22Rv1 (cell line): ENCODE results near the gene KAZN.

Source experiments
- H3K27ac ChIP-seq: fragments of 450-650 bp; 2 replicates; pipeline ENCODE4 v1.5.1; 2017
- CTCF ChIP-seq: fragments of 450-650 bp; IDR thresholded peaks from 2 replicates; pipeline ENCODE4 v1.5.1; 2017; ENCODE audit warnings: mild to moderate bottlenecking
- ZFX ChIP-seq: fragments of 450-650 bp; IDR thresholded peaks from 2 replicates; pipeline ENCODE4 v1.6.1; 2017; ENCODE audit warnings: antibody characterized with exemption, borderline replicate concordance

KAZN gene

GRCh38 chr1:14740016-14740415, 141.5 kb downstream of the KAZN start:
- H3K27ac ChIP-seq, result no peak overlapping the region
- TF ChIP-seq ZFX (no peak), CTCF (no peak)

- TF ChIP-seq CTCF (no peak), ZFX (no peak)
- H3K27ac ChIP-seq, result no peak overlapping the region
Measured at GRCh38 chr1:14741082-14741481, 142.6 kb downstream of the KAZN start.

GRCh38 chr1:14741532-14741931, 143.0 kb downstream of the KAZN start:
- TF ChIP-seq CTCF (no peak), ZFX (no peak)
- H3K27ac ChIP-seq, result no peak overlapping the region

GRCh38 chr1:14742181-14742980, 143.9 kb downstream of the KAZN start:
- no peak overlapping the region for H3K27ac ChIP-seq

GRCh38 chr1:14743368-14743767, 144.9 kb downstream of the KAZN start:
- H3K27ac ChIP-seq, result no peak overlapping the region
- TF ChIP-seq CTCF (no peak), ZFX (no peak)

More at GRCh38 chr1:14742181-14742980, 143.9 kb downstream of the KAZN start:
- no peak for TF ChIP-seq ZFX
- TF ChIP-seq CTCF, result no peak

- TF ChIP-seq CTCF (no peak), ZFX (no peak)
- no peak overlapping the region for H3K27ac ChIP-seq
Measured at GRCh38 chr1:14745001-14745720, 146.7 kb downstream of the KAZN start.

GRCh38 chr1:14745789-14746188, 147.3 kb downstream of the KAZN start:
- TF ChIP-seq ZFX, result no peak
- no peak for TF ChIP-seq CTCF
- H3K27ac ChIP-seq, result no peak overlapping the region
